Colonic mucosa (tissue), 4 donors: ENCODE measurements around the gene ARHGAP15. TPM values are rescaled to one million over a fixed set of nuclear protein-coding genes. Genes with fewer than 3 reads are reported as not detected.

ENCODE experiments used
- DNase-seq: peaks from one replicate; pipeline ENCODE4 v3.0.0-alpha.2; 2020
- H3K27ac ChIP-seq: fragments of 200-600 bp; one replicate; pipeline ENCODE4 v1.8.0; 2021
- H3K27me3 ChIP-seq: fragments of 200-600 bp; one replicate; pipeline ENCODE4 v1.8.0; 2021
- H3K36me3 ChIP-seq: fragments of 200-600 bp; one replicate; pipeline ENCODE4 v1.8.0; 2021
- H3K4me1 ChIP-seq: fragments of 200-600 bp; one replicate; pipeline ENCODE4 v1.8.0; 2021; ENCODE audit warnings: mild to moderate bottlenecking
- H3K4me3 ChIP-seq: fragments of 200-600 bp; one replicate; pipeline ENCODE4 v1.8.0; 2021
- H3K9ac ChIP-seq, 2 donors: one replicate each; pipeline ENCODE4 v1.7.0; 2013; ENCODE audit warnings: control low read depth in 2 of 2, low read depth in 2 of 2, low read length in 2 of 2
- H3K9me3 ChIP-seq: fragments of 200-600 bp; one replicate; pipeline ENCODE4 v1.8.0; 2021
- intact Hi-C: fragments of 100-400 bp; cut with DNase I; formaldehyde crosslinking; loops from one replicate; pipeline ENCODE4 v1.14.1; 2022
- total RNA-seq, 2 donors: library from RNA; stranded (reverse); fragmentation: NEBNext Ultra II Directional in 1 of 2; extraction: Animal tissue kit (Norgen Biotek cat#: 25700) in 1 of 2; gene quantifications; one replicate each; pipeline ENCODE4 v1.2.1, GENCODE V29; 2021
- TF ChIP-seq, protein P1 (sequence below): fragments of 200-600 bp; IDR thresholded peaks from one replicate; pipeline ENCODE4 v1.8.0; 2022; ENCODE audit warnings: antibody characterized with exemption, mild to moderate bottlenecking
- donor health status: healthy.
- donor health status: DM: no; HTN: no; CAD: no.
- donor health status: DM: no; HTN: no; CAD: no.

The ARHGAP15 gene
- total RNA-seq, 2 donors from 2014 or later: 1.6 to 3.7 TPM

DNA sequence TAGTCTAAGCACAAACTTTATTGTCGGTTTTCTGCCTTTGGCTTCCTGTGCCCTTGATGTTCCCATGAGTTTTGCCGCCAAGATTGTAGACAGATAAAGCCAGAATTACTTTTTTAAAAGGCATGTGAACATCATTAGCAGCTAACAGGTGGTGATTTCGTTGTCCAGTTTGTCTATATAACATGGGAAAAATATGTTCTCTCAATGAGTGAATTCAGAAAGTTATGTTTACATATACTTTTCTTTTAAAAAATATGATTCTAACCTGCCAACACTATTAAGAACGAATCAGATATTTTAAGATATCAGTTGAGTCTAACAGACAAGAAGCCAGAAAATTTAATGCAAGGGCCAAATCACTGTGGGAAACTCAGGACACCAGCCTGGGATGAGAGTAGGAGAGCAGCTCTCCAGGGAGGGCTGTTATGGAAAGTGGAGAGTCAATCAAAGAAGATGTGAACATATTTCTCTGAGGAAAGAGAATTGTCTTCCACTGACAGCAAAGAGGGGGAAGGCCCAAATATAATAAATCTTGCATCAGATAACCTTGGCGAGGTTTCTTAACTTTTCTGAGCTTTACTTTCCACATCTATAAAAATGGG is 311.3 kb downstream of the ARHGAP15 start:
- no peak for DNase-seq
- TF ChIP-seq, protein P1, sequence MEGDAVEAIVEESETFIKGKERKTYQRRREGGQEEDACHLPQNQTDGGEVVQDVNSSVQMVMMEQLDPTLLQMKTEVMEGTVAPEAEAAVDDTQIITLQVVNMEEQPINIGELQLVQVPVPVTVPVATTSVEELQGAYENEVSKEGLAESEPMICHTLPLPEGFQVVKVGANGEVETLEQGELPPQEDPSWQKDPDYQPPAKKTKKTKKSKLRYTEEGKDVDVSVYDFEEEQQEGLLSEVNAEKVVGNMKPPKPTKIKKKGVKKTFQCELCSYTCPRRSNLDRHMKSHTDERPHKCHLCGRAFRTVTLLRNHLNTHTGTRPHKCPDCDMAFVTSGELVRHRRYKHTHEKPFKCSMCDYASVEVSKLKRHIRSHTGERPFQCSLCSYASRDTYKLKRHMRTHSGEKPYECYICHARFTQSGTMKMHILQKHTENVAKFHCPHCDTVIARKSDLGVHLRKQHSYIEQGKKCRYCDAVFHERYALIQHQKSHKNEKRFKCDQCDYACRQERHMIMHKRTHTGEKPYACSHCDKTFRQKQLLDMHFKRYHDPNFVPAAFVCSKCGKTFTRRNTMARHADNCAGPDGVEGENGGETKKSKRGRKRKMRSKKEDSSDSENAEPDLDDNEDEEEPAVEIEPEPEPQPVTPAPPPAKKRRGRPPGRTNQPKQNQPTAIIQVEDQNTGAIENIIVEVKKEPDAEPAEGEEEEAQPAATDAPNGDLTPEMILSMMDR: no peak
- H3K27ac ChIP-seq: no peak overlapping the region
- H3K9ac ChIP-seq: no peak overlapping the region
- H3K27me3 ChIP-seq: no peaks in the 10 kb centered on the region
- H3K36me3 ChIP-seq: no peaks in the 10 kb centered on the region
- H3K9me3 ChIP-seq: no peaks in the 10 kb centered on the region
- intact Hi-C loops: no loop called here
- no peaks in the 10 kb centered on the region for H3K4me1 ChIP-seq
- H3K4me3 ChIP-seq: no peak overlapping the region

DNA sequence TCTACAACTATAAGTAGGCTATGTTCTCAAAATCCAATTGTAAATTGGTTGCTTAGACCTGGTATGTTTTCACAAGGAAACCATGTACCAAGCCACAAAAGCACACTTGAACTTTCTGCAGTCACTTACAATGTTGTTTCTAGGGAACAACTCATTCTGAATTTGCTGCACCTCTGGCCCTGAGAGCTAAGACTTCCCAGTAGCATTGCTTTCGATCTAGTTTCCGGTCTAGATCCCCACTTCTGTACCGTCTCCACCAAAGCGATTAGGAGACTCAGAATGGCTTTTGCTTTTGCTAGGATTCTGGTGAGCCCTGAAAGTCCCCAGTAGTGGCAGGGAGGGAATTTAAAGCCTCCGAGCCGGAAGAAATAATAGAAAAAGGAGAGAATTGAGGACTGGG is 313.0 kb downstream of the ARHGAP15 start:
- no peak overlapping the region for H3K4me3 ChIP-seq
- H3K9me3 ChIP-seq: no peaks in the 10 kb centered on the region
- H3K36me3 ChIP-seq: no peaks in the 10 kb centered on the region
- no peak overlapping the region for H3K27ac ChIP-seq
- no peaks in the 10 kb centered on the region for H3K4me1 ChIP-seq
- H3K9ac ChIP-seq: no peak overlapping the region
- intact Hi-C loops: no loop called here
- TF ChIP-seq, protein P1: no peak
- DNase-seq: no peak
- no peaks in the 10 kb centered on the region for H3K27me3 ChIP-seq

DNA sequence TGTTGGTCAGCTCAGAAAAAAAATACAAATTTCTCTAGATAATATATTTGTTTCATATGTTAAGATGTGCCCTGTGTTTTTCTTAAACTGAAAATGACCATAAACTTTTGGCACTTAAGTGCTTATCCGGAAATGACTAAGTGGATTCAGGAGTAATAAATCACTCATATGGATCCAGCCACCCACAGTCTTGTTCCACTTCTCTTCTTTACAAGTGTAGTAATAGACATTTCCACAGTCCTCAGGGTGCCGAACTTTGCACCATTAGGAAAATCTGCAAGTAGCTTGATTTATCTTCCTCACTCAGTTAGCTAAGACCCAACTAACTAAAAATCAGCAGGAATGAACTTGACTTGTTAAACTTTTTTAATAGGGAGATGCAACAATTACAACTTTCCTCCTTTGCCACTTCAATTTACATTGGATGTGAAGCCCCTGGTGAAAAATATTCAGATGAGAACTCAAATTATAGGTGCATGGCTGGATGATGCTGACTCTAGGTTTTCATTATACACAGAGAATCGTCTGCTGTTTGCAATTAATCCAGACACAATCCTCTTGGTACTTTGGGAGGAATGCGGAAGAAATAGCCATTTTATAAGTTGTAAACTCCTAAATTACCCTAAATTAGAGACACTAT is 322.5 kb downstream of the ARHGAP15 start:
- no peaks in the 10 kb centered on the region for H3K36me3 ChIP-seq
- DNase-seq: no peak
- intact Hi-C loops: no loop called here
- no peak overlapping the region for H3K27ac ChIP-seq
- no peaks in the 10 kb centered on the region for H3K9me3 ChIP-seq
- H3K4me3 ChIP-seq: no peak overlapping the region
- no peaks in the 10 kb centered on the region for H3K4me1 ChIP-seq
- H3K9ac ChIP-seq: no peak overlapping the region
- H3K27me3 ChIP-seq: no peaks in the 10 kb centered on the region
- TF ChIP-seq, protein P1: no peak

DNA sequence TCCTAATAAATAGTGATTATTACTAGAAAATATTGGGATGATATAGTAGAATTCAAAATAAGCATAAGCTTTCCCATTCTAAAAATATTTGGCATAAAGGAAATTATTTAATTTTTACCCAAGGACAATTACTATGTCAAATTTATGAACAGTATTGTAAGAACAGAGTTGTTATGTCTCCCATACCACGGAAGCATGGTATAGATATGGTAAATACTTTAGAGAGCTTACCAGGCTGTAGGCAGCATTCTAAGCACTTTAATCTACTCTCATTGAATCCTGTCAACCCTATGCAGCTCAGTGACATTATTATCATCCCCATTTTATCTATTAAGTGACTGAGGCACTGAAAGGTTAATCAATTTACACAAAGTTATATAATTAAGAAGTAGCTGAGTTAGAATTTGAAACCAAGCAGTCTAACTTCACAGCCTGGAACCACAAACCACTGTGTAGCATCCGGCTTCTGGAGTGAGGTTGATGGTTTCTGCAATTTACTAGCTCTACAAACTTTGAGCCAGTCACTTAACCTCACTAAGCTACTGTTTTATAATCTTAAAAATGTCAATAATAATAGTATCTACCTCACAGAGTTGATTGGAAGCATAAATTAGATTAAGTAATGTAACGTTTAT is 323.7 kb downstream of the ARHGAP15 start:
- Histone ChIP-seq H3K27me3 (no peaks in the 10 kb centered on the region), H3K4me1 (no peaks in the 10 kb centered on the region), H3K4me3 (no peak overlapping the region), H3K27ac (no peak overlapping the region), H3K9ac (no peak overlapping the region), H3K9me3 (no peaks in the 10 kb centered on the region), H3K36me3 (no peaks in the 10 kb centered on the region)
- intact Hi-C loops: no loop called here
- no peak for DNase-seq
- TF ChIP-seq, protein P1: no peak

DNA sequence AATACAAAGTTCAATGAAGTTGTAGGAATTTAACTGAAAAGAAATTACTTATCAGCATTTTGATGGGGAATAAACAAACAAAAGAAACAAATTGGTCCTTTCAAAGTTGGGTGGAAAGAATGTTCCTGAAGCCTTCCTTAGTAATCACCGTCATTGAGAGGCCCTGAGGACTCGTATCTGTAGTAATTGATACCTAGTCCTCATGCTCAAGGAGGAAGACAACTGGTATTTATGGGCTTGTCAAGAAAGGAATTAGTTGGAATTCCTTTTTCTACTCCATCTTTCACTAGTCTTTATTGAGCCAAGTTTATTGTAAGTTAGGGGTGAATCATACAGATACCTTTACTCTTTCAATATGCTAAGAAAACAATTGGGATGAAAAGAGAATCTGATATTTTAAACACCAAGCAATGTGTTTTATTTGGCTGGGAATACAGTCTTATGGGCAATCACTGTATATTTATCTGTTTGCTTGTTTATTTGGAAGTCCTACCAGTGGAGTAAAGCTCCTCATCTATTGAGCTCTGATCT is 324.8 kb downstream of the ARHGAP15 start:
- Histone ChIP-seq H3K4me1 (no peaks in the 10 kb centered on the region), H3K27ac (no peak overlapping the region), H3K36me3 (no peaks in the 10 kb centered on the region), H3K4me3 (no peak overlapping the region), H3K9me3 (no peaks in the 10 kb centered on the region), H3K9ac (no peak overlapping the region), H3K27me3 (no peaks in the 10 kb centered on the region)
- DNase-seq: no peak
- intact Hi-C loops: no loop called here
- TF ChIP-seq, protein P1: no peak
